Daoy (cell line): Measurements from ENCODE around the gene MPO. TPM values are rescaled to one million over a fixed set of nuclear protein-coding genes. Genes with fewer than 3 reads are reported as not detected.

Source experiments
- DNase-seq: peaks from one replicate; pipeline ENCODE4 v3.0.0-alpha.2; 2015; ENCODE audit warnings: low read depth
- total RNA-seq: library from RNA; depleted of rRNA; stranded (reverse); fragments of >200 nt; shearing (Covaris generic); gene quantifications from 2 replicates; pipeline ENCODE4 v1.2.3, GENCODE V29; 2014

Gene MPO
- total RNA-seq, 1 experiment from 2014 or later = not detected

- DNase-seq = no peak
Measured at GRCh38 chr17:58279736-58280479, 827 bp downstream of the MPO start.

- no peak for DNase-seq
Measured at GRCh38 chr17:58279016-58279711, 1.6 kb downstream of the MPO start.

- DNase-seq = no peak
Measured at GRCh38 chr17:58278661-58279015, 2.1 kb downstream of the MPO start.

GRCh38 chr17:58277802-58278595 is 2.7 kb downstream of the MPO start:
- DNase-seq = no peak

GRCh38 chr17:58277107-58277801 is 3.5 kb downstream of the MPO start:
- no peak for DNase-seq

- DNase-seq = no peak
Measured at GRCh38 chr17:58276423-58276822, 4.3 kb downstream of the MPO start.

GRCh38 chr17:58275417-58275816 is 5.3 kb downstream of the MPO start:
- DNase-seq = no peak

GRCh38 chr17:58273453-58274104 is 7.2 kb downstream of the MPO start:
- DNase-seq = no peak

GRCh38 chr17:58272367-58273280 is 8.1 kb downstream of the MPO start:
- DNase-seq = no peak

- DNase-seq = no peak
Measured at GRCh38 chr17:58271216-58271931, 9.4 kb downstream of the MPO start.

GRCh38 chr17:58270476-58271215 is 10.1 kb downstream of the MPO start:
- no peak for DNase-seq

- DNase-seq = no peak
Measured at GRCh38 chr17:58269557-58270291, 11.0 kb downstream of the MPO start.

GRCh38 chr17:58268774-58269556 is 11.8 kb downstream of the MPO start:
- no peak for DNase-seq

GRCh38 chr17:58268326-58268725 is 12.4 kb downstream of the MPO start:
- DNase-seq = no peak

GRCh38 chr17:58267347-58268324 is 13.1 kb downstream of the MPO start:
- DNase-seq = no peak
